HL-60 (cell line): ENCODE measurements around the gene TCEAL9.

Experiments used
- DNase-seq, 2 experiments: peaks; one replicate each; pipeline ENCODE4 v3.0.0-alpha.2; 2010 to 2020; ENCODE audit warnings: low read depth in 1 of 2, low spot score in 1 of 2
- H3K27ac ChIP-seq: fragments of 250-450 bp; sonication (Bioruptor Pico); replicated peaks from 2 replicates; pipeline ENCODE4 v1.5.1; 2020; ENCODE audit warnings: mild to moderate bottlenecking, moderate library complexity
- H3K27me3 ChIP-seq: fragments of 250-450 bp; sonication (Bioruptor Pico); 2 replicates; pipeline ENCODE4 v1.5.1; 2021; ENCODE audit warnings: mild to moderate bottlenecking, moderate library complexity; ENCODE audit not compliant: insufficient read depth, poor library complexity, severe bottlenecking
- H3K4me3 ChIP-seq: replicated peaks from 2 replicates; pipeline ENCODE4 v1.5.1; 2011; ENCODE audit warnings: mild to moderate bottlenecking, control low read depth, low read length; ENCODE audit not compliant: insufficient read depth
- CTCF ChIP-seq: IDR thresholded peaks from one replicate; pipeline ENCODE4 v1.5.1; 2011; ENCODE audit warnings: low read length, control low read depth, inconsistent platforms; ENCODE audit not compliant: insufficient read depth
- GABPA ChIP-seq: IDR thresholded peaks from 2 replicates; pipeline ENCODE4 v1.6.1; 2012; ENCODE audit warnings: low read depth
- POLR2AphosphoS5 ChIP-seq: IDR thresholded peaks from 2 replicates; pipeline ENCODE4 v1.6.1; 2012; ENCODE audit warnings: low read depth
- REST ChIP-seq: IDR thresholded peaks from 2 replicates; pipeline ENCODE4 v1.6.1; 2012; ENCODE audit warnings: low read depth; ENCODE audit not compliant: insufficient replicate concordance
- SPI1 ChIP-seq: IDR thresholded peaks from 2 replicates; pipeline ENCODE4 v1.6.1; 2012; ENCODE audit warnings: low read depth, mild to moderate bottlenecking, borderline replicate concordance

Gene TCEAL9

GRCh38 chrX:103396186-103396585, 39.9 kb downstream of the TCEAL9 start:
- no peak overlapping the region for H3K4me3 ChIP-seq
- no peak for TF ChIP-seq SPI1
- TF ChIP-seq REST: no peak
- DNase-seq: no peak
- H3K27ac ChIP-seq: no peak overlapping the region
- H3K27me3 ChIP-seq: peaks cover 2% of the 10 kb centered on the region

GRCh38 chrX:103396660-103397059, 40.4 kb downstream of the TCEAL9 start:
- TF ChIP-seq CTCF (no peak), REST (no peak), POLR2AphosphoS5 (no peak), SPI1 (no peak), GABPA (no peak)
- H3K27ac ChIP-seq: no peak overlapping the region
- DNase-seq: no peak
- H3K27me3 ChIP-seq: peaks cover 2% of the 10 kb centered on the region
- H3K4me3 ChIP-seq: no peak overlapping the region

- Histone ChIP-seq H3K27me3 (peaks cover 2% of the 10 kb centered on the region), H3K4me3 (no peak overlapping the region), H3K27ac (no peak overlapping the region)
- no peak for TF ChIP-seq REST
- no peak for TF ChIP-seq GABPA
- no peak for TF ChIP-seq POLR2AphosphoS5
- TF ChIP-seq SPI1: no peak
- TF ChIP-seq CTCF: no peak
- no peak for DNase-seq
Observed at GRCh38 chrX:103397707-103398106, 41.4 kb downstream of the TCEAL9 start.

GRCh38 chrX:103398421-103398864, 42.1 kb downstream of the TCEAL9 start:
- no peak for TF ChIP-seq SPI1
- no peak for TF ChIP-seq REST
- no peak for TF ChIP-seq CTCF
- no peak for TF ChIP-seq GABPA
- no peak for TF ChIP-seq POLR2AphosphoS5
- Histone ChIP-seq H3K27ac (no peak overlapping the region), H3K4me3 (no peak overlapping the region), H3K27me3 (peaks cover 2% of the 10 kb centered on the region)
- DNase-seq: no peak
